SJSA1 (cell line): ENCODE results near the gene SYT12. TPM values are rescaled to one million over a fixed set of nuclear protein-coding genes. Genes with fewer than 3 reads are reported as not detected.

Experiments
- DNase-seq, 2 experiments: peaks; one replicate each; pipeline ENCODE4 v3.0.0-alpha.2; 2015 to 2020; ENCODE audit warnings: low spot score in 2 of 2, low read depth in 1 of 2
- H3K27ac ChIP-seq: fragments of 250-450 bp; sonication (Bioruptor Pico); 2 replicates; pipeline ENCODE4 v1.5.1; 2020; ENCODE audit warnings: mild to moderate bottlenecking, moderate library complexity
- H3K27me3 ChIP-seq: fragments of 250-450 bp; sonication (Bioruptor Pico); replicated peaks from 2 replicates; pipeline ENCODE4 v1.5.1; 2020; ENCODE audit warnings: mild to moderate bottlenecking, moderate library complexity
- H3K36me3 ChIP-seq: fragments of 250-450 bp; sonication (Bioruptor Pico); 2 replicates; pipeline ENCODE4 v1.5.1; 2020; ENCODE audit warnings: mild to moderate bottlenecking
- H3K4me1 ChIP-seq: fragments of 250-450 bp; sonication (Bioruptor Pico); replicated peaks from 2 replicates; pipeline ENCODE4 v1.6.1; 2021; ENCODE audit warnings: mild to moderate bottlenecking
- H3K4me3 ChIP-seq: fragments of 250-450 bp; sonication (Bioruptor Pico); 2 replicates; pipeline ENCODE4 v1.5.1; 2020; ENCODE audit warnings: mild to moderate bottlenecking
- H3K9me3 ChIP-seq: fragments of 250-450 bp; sonication (Bioruptor Pico); replicated peaks from 2 replicates; pipeline ENCODE4 v1.5.1; 2020; ENCODE audit warnings: mild to moderate bottlenecking
- total RNA-seq: library from RNA; depleted of rRNA; stranded (reverse); fragments of >200 nt; shearing (Covaris generic); gene quantifications from 2 replicates; pipeline ENCODE4 v1.2.3, GENCODE V29; 2014; rRNA removed

SYT12 gene
- total RNA-seq, 1 experiment from 2014 or later, result 0.29 TPM

GRCh38 chr11:67099831-67100324 lies 76.9 kb downstream of the SYT12 start:
- Histone ChIP-seq H3K9me3 (no peaks in the 10 kb centered on the region), H3K36me3 (no peaks in the 10 kb centered on the region), H3K27ac (no peak overlapping the region), H3K4me3 (no peak overlapping the region), H3K4me1 (no peaks in the 10 kb centered on the region), H3K27me3 (no peaks in the 10 kb centered on the region)
- no peak for DNase-seq

Other genes with a start within 250 kb of the SYT12 start
- gene RCE1, start 179.7 kb upstream of the SYT12 start, total RNA-seq, result 75.0 and 76.3 TPM in 2 replicates
- gene LRFN4, start 166.1 kb upstream of the SYT12 start, total RNA-seq, result 64.1 and 79.9 TPM in 2 replicates
- gene PC, start 64.8 kb upstream of the SYT12 start, total RNA-seq, result 25.2 and 42.0 TPM in 2 replicates
- not detected in 2 replicates for gene C11orf86, start 47.8 kb upstream of the SYT12 start, total RNA-seq
- gene RHOD, start 33.7 kb downstream of the SYT12 start, total RNA-seq, result not detected in 2 replicates
- gene KDM2A, start 96.1 kb downstream of the SYT12 start, total RNA-seq, result 30.4 and 41.2 TPM in 2 replicates
- 96.2 and 138 TPM in 2 replicates for gene GRK2, start 243.3 kb downstream of the SYT12 start, total RNA-seq